RWPE2 (cell line): ENCODE measurements around the gene MYLK4.

Experiments used
- ATAC-seq: fragments of 200-7000 bp; cut with Tn5 transposase; 3 replicates; pipeline ENCODE4 v1.9.1; 2021; ENCODE audit warnings: low read depth
- DNase-seq: peaks from one replicate; pipeline ENCODE4 v3.0.0-alpha.2; 2020; ENCODE audit warnings: low spot score
- H3K27ac ChIP-seq: fragments of 450-650 bp; 2 replicates; pipeline ENCODE4 v1.5.1; 2017; ENCODE audit warnings: mild to moderate bottlenecking; ENCODE audit not compliant: poor library complexity, severe bottlenecking
- H3K27me3 ChIP-seq: fragments of 250-450 bp; sonication (Bioruptor Pico); 2 replicates; pipeline ENCODE4 v1.5.1; 2021; ENCODE audit warnings: mild to moderate bottlenecking, moderate library complexity; ENCODE audit not compliant: insufficient read depth, poor library complexity, severe bottlenecking
- H3K36me3 ChIP-seq: fragments of 250-450 bp; sonication (Bioruptor Pico); 2 replicates; pipeline ENCODE4 v1.5.1; 2020; ENCODE audit warnings: low read depth, mild to moderate bottlenecking, moderate library complexity
- H3K4me1 ChIP-seq: fragments of 250-450 bp; sonication (Bioruptor Pico); 2 replicates; pipeline ENCODE4 v1.5.1; 2021; ENCODE audit warnings: mild to moderate bottlenecking, moderate library complexity; ENCODE audit not compliant: insufficient read depth, poor library complexity, severe bottlenecking
- H3K4me3 ChIP-seq: fragments of 250-450 bp; sonication (Bioruptor Pico); 2 replicates; pipeline ENCODE4 v1.5.1; 2021; ENCODE audit warnings: mild to moderate bottlenecking, moderate library complexity; ENCODE audit not compliant: severe bottlenecking
- H3K9me3 ChIP-seq: fragments of 250-450 bp; sonication (Bioruptor Pico); 2 replicates; pipeline ENCODE4 v1.5.1; 2021; ENCODE audit warnings: mild to moderate bottlenecking, moderate library complexity; ENCODE audit not compliant: severe bottlenecking
- TF ChIP-seq, protein P1 (sequence below): fragments of 450-650 bp; IDR thresholded peaks from one replicate; pipeline ENCODE4 v1.5.1; 2017; ENCODE audit warnings: mild to moderate bottlenecking, moderate library complexity; ENCODE audit not compliant: poor library complexity, severe bottlenecking

MYLK4 gene

DNA sequence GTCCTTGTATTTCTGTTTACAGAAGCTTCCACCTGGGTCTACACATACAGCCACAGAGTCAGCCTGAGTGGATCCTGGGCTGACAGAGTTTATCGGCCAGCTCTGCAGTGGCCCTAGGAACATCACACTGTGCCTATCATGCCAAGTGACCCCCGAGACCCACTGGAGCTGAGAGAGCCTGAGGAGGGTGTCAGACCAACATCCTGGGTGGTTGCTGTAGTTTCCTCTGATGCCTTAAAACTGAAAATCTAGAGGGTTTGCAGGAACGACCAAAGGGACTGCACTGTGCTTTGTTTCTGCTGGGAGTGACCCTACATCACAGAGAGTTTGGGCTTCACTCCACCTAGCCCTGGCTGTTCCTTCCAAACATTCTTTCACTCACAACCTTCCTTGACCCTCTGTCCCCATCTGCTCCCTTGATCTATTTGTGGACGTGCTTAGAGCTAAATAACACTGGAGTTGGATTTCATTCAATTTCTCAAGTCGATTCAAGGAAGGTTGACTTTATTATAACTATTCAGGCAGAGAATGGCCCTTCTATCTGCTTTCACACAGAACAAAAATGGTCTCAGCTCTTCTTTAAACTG, 18.1 kb downstream of the MYLK4 start:
- no peak for DNase-seq
- H3K4me3 ChIP-seq = no peak overlapping the region
- no peaks in the 10 kb centered on the region for H3K36me3 ChIP-seq
- H3K9me3 ChIP-seq = no peaks in the 10 kb centered on the region
- H3K27ac ChIP-seq = no peak overlapping the region
- TF ChIP-seq, protein P1, sequence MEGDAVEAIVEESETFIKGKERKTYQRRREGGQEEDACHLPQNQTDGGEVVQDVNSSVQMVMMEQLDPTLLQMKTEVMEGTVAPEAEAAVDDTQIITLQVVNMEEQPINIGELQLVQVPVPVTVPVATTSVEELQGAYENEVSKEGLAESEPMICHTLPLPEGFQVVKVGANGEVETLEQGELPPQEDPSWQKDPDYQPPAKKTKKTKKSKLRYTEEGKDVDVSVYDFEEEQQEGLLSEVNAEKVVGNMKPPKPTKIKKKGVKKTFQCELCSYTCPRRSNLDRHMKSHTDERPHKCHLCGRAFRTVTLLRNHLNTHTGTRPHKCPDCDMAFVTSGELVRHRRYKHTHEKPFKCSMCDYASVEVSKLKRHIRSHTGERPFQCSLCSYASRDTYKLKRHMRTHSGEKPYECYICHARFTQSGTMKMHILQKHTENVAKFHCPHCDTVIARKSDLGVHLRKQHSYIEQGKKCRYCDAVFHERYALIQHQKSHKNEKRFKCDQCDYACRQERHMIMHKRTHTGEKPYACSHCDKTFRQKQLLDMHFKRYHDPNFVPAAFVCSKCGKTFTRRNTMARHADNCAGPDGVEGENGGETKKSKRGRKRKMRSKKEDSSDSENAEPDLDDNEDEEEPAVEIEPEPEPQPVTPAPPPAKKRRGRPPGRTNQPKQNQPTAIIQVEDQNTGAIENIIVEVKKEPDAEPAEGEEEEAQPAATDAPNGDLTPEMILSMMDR = no peak
- H3K4me1 ChIP-seq = no peaks in the 10 kb centered on the region
- ATAC-seq = no peak
- no peaks in the 10 kb centered on the region for H3K27me3 ChIP-seq

DNA sequence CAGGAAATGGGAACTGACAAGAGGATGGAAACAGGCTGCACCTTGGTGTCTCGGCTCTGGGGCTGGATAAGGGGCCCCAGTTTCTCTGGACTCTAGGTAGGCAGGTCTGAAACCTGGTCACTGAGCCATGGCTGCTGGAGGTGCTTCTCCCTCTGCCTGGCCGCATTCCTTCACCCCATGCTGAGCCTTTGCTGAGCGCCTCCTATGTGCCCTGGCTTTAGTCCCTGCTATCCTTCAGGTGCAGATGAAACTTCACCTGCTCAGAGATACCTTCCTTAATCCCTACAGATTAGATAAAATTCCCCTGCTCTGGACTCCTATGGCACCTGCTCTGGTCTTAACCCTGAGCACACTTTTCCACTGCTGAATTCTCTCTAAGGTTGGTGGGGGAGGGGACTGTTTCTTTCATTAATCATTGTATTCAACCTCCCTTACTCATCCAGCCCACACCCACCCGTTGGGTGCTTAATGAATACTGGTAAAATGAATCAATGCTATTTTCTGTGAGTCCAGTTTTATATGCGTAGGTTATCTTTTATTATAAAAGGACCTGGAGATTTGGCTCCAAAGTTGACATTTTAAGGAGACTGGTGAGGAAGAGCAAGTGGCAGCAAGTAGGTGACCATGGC, 19.3 kb downstream of the MYLK4 start:
- Histone ChIP-seq H3K27ac (no peak overlapping the region), H3K4me3 (no peak overlapping the region), H3K9me3 (no peaks in the 10 kb centered on the region), H3K4me1 (no peaks in the 10 kb centered on the region), H3K27me3 (no peaks in the 10 kb centered on the region), H3K36me3 (no peaks in the 10 kb centered on the region)
- TF ChIP-seq, protein P1 = no peak
- DNase-seq (no peak), ATAC-seq (peak; percentile 36; the same call in 2 of the 3 replicates)

DNA sequence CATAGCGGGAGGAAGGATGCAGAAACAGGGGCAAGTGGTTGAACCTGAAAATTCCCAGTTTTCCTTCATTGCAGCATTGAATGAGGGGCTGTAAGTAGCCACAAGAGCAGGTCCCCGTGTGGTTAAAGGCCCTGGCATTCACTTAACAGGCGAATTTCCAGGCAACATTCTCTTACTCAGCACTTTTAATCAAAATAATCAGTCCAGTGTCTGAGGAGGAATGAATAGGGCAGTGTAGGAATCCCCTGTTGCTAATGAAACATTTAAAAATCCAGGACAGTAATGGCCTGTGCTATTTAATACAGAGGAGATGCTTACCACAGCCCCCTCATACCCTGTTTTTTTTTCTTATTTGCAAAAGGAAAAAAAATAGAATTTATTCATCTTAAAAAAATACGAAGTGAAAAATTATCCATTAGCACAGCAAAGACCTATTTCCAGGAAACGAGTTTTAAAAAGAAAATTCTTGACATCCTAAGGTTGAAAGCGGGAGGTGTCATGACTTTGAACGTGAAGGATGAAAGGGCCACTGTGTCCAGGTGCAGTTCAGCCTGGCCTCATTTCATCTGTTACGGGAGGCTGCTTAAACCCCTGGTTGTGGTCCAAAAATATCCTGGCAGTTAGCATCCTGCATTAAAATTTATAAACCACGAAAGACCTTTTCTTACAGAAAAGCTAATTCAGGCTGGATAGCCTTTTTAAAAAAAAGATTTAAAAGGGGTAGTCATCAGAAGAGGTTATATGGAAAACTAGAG, 20.2 kb downstream of the MYLK4 start:
- Histone ChIP-seq H3K27me3 (no peaks in the 10 kb centered on the region), H3K4me3 (no peak overlapping the region), H3K36me3 (no peaks in the 10 kb centered on the region), H3K27ac (no peak overlapping the region), H3K4me1 (no peaks in the 10 kb centered on the region), H3K9me3 (no peaks in the 10 kb centered on the region)
- ATAC-seq = no peak
- no peak for DNase-seq
- TF ChIP-seq, protein P1 = no peak

DNA sequence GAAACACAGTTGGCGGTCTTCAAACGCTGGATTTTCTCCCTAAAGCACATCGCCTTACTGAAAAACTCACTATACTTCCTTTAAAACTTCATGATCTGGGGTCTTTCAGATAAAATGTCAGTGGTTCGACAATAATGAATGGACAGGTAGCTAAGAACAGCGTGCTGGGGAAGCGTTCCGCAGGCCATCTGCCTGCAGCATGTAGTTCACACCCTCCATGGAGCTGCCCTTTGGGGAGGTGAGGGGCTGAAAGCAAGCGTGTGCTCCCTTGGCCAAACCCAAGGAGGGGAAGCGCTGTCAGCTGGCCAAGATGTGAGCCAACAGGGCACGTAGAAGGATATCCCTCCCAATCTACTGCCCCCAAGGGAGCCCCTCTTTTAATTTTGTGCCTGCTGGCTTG, 20.8 kb downstream of the MYLK4 start:
- H3K4me3 ChIP-seq = no peak overlapping the region
- H3K27ac ChIP-seq = no peak overlapping the region
- H3K27me3 ChIP-seq = no peaks in the 10 kb centered on the region
- DNase-seq (no peak), ATAC-seq (no peak)
- no peaks in the 10 kb centered on the region for H3K36me3 ChIP-seq
- no peaks in the 10 kb centered on the region for H3K9me3 ChIP-seq
- TF ChIP-seq, protein P1 = no peak
- no peaks in the 10 kb centered on the region for H3K4me1 ChIP-seq
